Measurements from ENCODE around the gene SLC17A7. TPM values are rescaled to one million over a fixed set of nuclear protein-coding genes. Genes with fewer than 3 reads are reported as not detected.

SLC17A7 gene
- total and polyA plus RNA-seq, 2 of the 13 experiments (the other 11 are each of a cell fraction or from before 2014, with no cell fraction given): 0.32 TPM; not detected in 1

DNA sequence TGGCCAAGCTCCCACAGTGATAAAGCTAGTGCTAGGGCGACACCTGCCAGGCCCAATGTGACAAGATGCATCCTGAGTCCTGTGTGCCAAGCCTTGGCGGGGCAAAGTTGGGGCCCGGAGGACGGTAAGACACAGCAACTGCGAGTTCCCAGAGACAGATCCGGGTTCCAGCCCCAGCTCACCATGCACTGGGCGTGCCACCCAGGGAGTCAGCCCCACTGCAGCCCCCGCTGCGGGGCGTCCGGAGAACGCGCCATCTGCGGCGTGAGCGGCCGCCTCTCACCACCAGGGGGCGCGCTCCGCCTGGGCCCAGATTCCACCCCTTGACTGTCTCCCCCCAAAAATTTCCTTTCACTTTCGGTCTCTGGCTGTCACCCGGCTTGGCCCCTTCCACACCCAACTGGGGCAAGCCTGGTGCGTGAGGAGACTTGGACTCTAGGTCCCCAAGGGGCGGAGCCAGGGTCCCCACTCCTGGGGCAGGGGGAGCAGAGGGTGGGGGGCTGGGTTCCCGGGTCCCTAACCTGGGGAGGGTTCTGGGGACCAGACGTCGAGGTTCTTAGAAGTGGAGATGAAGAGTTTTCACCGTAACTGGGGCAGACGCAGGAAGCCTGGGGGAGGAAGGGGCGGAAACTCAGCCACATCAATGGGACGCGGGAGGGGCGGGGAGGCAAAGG, 32.7 kb upstream of the SLC17A7 start, which contains the start of gene FLT3LG (continued):
- TF ChIP-seq REPIN1 (CRISPR knock-in tag; IDR thresholded peaks at IDR 0.05; ENCODE audit: borderline replicate concordance, low read depth) (0 out of 2 replicates have a peak, but pooled peaks have one; percentile 26), ZNF598 (CRISPR knock-in tag; IDR thresholded peaks at IDR 0.05; ENCODE audit: borderline replicate concordance) (no peak), YEATS2 (CRISPR knock-in tag; IDR thresholded peaks at IDR 0.05; ENCODE audit: borderline replicate concordance) (peak; percentile 34; the same call in 1 of the 2 replicates), ZNF468 (CRISPR knock-in tag; IDR thresholded peaks at IDR 0.05) (no peak), ZBTB8A (CRISPR knock-in tag; IDR thresholded peaks at IDR 0.05; ENCODE audit: borderline replicate concordance, low read depth) (no peak), ZNF569 (CRISPR knock-in tag; IDR thresholded peaks at IDR 0.05; ENCODE audit: borderline replicate concordance) (no peak), KLF13 (CRISPR knock-in tag; IDR thresholded peaks at IDR 0.05) (0 out of 2 replicates have a peak, but pooled peaks have one; percentile 49), SRSF9 (IDR thresholded peaks at IDR 0.05; ENCODE audit: borderline replicate concordance, insufficient read depth, low read depth, low read length, poor library complexity, severe bottlenecking) (no peak), POLR2G (IDR thresholded peaks at IDR 0.05; ENCODE audit: low read depth, low read length) (no peak), TRIM22 (IDR thresholded peaks at IDR 0.05) (no peak), ZNF672 (CRISPR knock-in tag; IDR thresholded peaks at IDR 0.05) (no peak), ZKSCAN5 (CRISPR knock-in tag; IDR thresholded peaks at IDR 0.05) (no peak), GATAD1 (CRISPR knock-in tag; IDR thresholded peaks at IDR 0.05) (no peak), ZNF136 (CRISPR knock-in tag; IDR thresholded peaks at IDR 0.05; ENCODE audit: low read depth) (no peak), ZMYM2 (CRISPR knock-in tag; IDR thresholded peaks at IDR 0.05) (no peak), ZNF256 (CRISPR knock-in tag; conservative IDR thresholded peaks at IDR 0.05) (no peak), MAX (IDR thresholded peaks at IDR 0.05) (peak; percentile 49; the same call in 1 of the 2 replicates), MYNN (CRISPR knock-in tag; IDR thresholded peaks at IDR 0.05; ENCODE audit: low read depth) (no peak), NCOR1 (IDR thresholded peaks at IDR 0.05; ENCODE audit: borderline replicate concordance, low read length) (no peak), ZNF644 (CRISPR knock-in tag; IDR thresholded peaks at IDR 0.05; ENCODE audit: low read depth) (no peak), GATA4 (IDR thresholded peaks at IDR 0.05; ENCODE audit: borderline replicate concordance, low read depth) (no peak), PHF20 (CRISPR knock-in tag; IDR thresholded peaks at IDR 0.05) (0 out of 2 replicates have a peak, but pooled peaks have one; percentile 9), PLRG1 (conservative IDR thresholded peaks at IDR 0.05) (no peak), SOX6 (IDR thresholded peaks at IDR 0.05) (no peak), SOX6 (CRISPR knock-in tag; IDR thresholded peaks at IDR 0.05) (no peak)
- TF ChIP-seq, protein P1, sequence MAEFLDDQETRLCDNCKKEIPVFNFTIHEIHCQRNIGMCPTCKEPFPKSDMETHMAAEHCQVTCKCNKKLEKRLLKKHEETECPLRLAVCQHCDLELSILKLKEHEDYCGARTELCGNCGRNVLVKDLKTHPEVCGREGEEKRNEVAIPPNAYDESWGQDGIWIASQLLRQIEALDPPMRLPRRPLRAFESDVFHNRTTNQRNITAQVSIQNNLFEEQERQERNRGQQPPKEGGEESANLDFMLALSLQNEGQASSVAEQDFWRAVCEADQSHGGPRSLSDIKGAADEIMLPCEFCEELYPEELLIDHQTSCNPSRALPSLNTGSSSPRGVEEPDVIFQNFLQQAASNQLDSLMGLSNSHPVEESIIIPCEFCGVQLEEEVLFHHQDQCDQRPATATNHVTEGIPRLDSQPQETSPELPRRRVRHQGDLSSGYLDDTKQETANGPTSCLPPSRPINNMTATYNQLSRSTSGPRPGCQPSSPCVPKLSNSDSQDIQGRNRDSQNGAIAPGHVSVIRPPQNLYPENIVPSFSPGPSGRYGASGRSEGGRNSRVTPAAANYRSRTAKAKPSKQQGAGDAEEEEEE (CRISPR knock-in tag; IDR thresholded peaks at IDR 0.05; ENCODE audit: borderline replicate concordance): no peak
- TF ChIP-seq, protein P2, sequence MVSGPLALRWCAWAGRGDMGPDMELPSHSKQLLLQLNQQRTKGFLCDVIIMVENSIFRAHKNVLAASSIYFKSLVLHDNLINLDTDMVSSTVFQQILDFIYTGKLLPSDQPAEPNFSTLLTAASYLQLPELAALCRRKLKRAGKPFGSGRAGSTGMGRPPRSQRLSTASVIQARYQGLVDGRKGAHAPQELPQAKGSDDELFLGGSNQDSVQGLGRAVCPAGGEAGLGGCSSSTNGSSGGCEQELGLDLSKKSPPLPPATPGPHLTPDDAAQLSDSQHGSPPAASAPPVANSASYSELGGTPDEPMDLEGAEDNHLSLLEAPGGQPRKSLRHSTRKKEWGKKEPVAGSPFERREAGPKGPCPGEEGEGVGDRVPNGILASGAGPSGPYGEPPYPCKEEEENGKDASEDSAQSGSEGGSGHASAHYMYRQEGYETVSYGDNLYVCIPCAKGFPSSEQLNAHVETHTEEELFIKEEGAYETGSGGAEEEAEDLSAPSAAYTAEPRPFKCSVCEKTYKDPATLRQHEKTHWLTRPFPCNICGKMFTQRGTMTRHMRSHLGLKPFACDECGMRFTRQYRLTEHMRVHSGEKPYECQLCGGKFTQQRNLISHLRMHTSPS (CRISPR knock-in tag; IDR thresholded peaks at IDR 0.05; ENCODE audit: low read depth): no peak
